H1 (cell line): ENCODE data around the gene UROC1. TPM values are rescaled to one million over a fixed set of nuclear protein-coding genes. Genes with fewer than 3 reads are reported as not detected.

ENCODE experiments used
- HDAC2 ChIP-seq, 2 experiments: fragments of 300-600 bp in 1 of 2; sonication (generic) in 1 of 2; IDR thresholded peaks; 2 replicates each; pipeline ENCODE4 v1.6.1; 2011 to 2012; ENCODE audit warnings: low read depth in 2 of 2, low read length in 2 of 2, mild to moderate bottlenecking in 2 of 2, moderate library complexity in 2 of 2, borderline replicate concordance in 1 of 2, inconsistent platforms in 1 of 2
- JUND ChIP-seq: IDR thresholded peaks from 2 replicates; pipeline ENCODE4 v1.6.1; 2011; ENCODE audit warnings: mild to moderate bottlenecking, improper control_type of control experiment, low read length
- RAD21 ChIP-seq, 2 experiments: IDR thresholded peaks in 1 of 2; conservative IDR thresholded peaks in 1 of 2; 2 replicates each; pipeline ENCODE4 v1.6.1; 2011; ENCODE audit warnings: low read depth in 2 of 2, low read length in 2 of 2, improper control_type of control experiment in 1 of 2, inconsistent platforms in 1 of 2, mild to moderate bottlenecking in 1 of 2, moderate library complexity in 1 of 2
- polyA plus RNA-seq, 7 experiments: library from polyadenylated mRNA; depleted of rRNA in 3 of 7; stranded (reverse) in 5 of 7; unstranded in 2 of 7; fragments of >200 nt in 5 of 7; fragments of 200-250 nt in 2 of 7; gene quantifications; 1 replicate in 5 of 7; 2 replicates in 1 of 7; 4 replicates in 1 of 7; pipeline versions ENCODE4 v1.2.1 to v1.2.3, GENCODE V29; 2011 to 2013; ENCODE audit warnings: missing spikeins in 2 of 7, mixed read lengths in 2 of 7
- total RNA-seq: library from RNA; stranded (reverse); fragmentation: NEBNext Ultra II Directional; extraction: Animal tissue kit (Norgen Biotek cat#: 25700); gene quantifications from 2 replicates; pipeline ENCODE4 v1.2.1, GENCODE V29; 2021

UROC1 gene
- total and polyA plus RNA-seq, 2 of the 8 experiments (the other 6 are each of a cell fraction or from before 2014, with no cell fraction given), result 0.03 TPM; not detected in 1

- no peak for TF ChIP-seq RAD21 (IDR thresholded peaks at IDR 0.05 in 1 of 2, conservative IDR thresholded peaks at IDR 0.05 in 1 of 2; ENCODE audit: low read depth in 2 of 2, low read length in 2 of 2)
- no peak for TF ChIP-seq JUND
- no peak for TF ChIP-seq HDAC2 (IDR thresholded peaks at IDR 0.05; ENCODE audit: borderline replicate concordance in 1 of 2, low read depth in 2 of 2, low read length in 2 of 2)
Measured at GRCh38 chr3:126511291-126511690, 6.3 kb downstream of the UROC1 start (continued).
